ENCODE measurements around the gene MYRF.

DNA sequence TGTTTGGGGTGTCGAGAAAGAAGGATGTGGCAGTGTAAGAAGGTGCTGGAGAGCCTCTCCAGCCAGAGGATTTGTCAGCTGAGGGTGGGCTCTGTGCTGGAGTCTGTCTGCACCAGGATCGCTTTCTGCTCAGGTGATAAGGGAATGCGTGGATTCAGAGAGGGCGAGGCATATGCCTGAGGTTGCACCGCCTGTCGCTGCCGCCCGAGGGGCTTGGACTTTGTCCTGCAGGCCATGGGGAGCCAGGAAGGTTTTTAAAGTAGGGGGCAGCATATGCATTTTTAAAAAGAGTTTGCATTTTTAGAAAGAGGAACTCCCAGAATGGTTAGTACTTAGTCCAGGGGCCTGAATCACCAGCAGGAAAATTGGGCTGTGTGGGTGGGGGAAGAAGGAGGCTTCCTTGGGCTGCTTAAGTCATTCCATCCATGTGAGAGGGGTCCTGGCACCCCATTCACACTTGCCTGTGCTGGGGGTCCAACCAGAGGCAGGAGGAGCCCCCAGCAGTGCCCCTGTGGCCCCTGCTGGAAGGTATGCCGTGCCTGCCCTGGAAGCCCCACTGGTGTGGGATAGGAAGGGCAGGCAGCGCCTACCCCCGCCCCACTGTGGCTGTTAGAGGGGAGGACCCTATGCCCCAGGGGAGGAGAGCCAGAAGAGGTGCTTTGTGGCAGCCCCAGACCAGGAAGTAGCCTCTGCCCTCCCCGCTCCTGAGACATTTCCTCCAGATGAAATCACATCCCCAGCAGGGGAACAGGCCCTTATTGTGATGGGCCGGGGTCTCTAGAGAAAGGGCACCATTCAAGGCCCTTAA is 35.8 kb upstream of the MYRF start:
- TF ChIP-seq CTCF (IDR thresholded peaks at IDR 0.05) = no peak
- no peak for TF ChIP-seq POLR2A (IDR thresholded peaks at IDR 0.05)
